ENCODE measurements around the gene RBM47. TPM values are rescaled to one million over a fixed set of nuclear protein-coding genes. Genes with fewer than 3 reads are reported as not detected.

RBM47 gene
- total RNA-seq: 105 TPM
- long read RNA-seq, full-length matches to known transcripts: 28 of 144 reads
- long read RNA-seq, partial matches to known transcripts: 32 of 144 reads
- long read RNA-seq, other reads (novel, unspliced or antisense): 84 of 144 reads

- Histone ChIP-seq H3K4me1 (peaks cover 13% of the 10 kb centered on the region), H3K27ac (peak within 1 kb of the TSS; percentile 93), H3K9me3 (no peaks in the 10 kb centered on the region), H3K36me3 (peaks cover 4% of the 10 kb centered on the region), H3K27me3 (no peaks in the 10 kb centered on the region), H3K4me3 (peak within 1 kb of the TSS; percentile 67)
- TF ChIP-seq, protein P1, sequence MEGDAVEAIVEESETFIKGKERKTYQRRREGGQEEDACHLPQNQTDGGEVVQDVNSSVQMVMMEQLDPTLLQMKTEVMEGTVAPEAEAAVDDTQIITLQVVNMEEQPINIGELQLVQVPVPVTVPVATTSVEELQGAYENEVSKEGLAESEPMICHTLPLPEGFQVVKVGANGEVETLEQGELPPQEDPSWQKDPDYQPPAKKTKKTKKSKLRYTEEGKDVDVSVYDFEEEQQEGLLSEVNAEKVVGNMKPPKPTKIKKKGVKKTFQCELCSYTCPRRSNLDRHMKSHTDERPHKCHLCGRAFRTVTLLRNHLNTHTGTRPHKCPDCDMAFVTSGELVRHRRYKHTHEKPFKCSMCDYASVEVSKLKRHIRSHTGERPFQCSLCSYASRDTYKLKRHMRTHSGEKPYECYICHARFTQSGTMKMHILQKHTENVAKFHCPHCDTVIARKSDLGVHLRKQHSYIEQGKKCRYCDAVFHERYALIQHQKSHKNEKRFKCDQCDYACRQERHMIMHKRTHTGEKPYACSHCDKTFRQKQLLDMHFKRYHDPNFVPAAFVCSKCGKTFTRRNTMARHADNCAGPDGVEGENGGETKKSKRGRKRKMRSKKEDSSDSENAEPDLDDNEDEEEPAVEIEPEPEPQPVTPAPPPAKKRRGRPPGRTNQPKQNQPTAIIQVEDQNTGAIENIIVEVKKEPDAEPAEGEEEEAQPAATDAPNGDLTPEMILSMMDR (IDR thresholded peaks at IDR 0.05): peak; percentile 19
- peak; percentile 94 for DNase-seq
- peak; percentile 93 for ATAC-seq
- intact Hi-C loops (cut with DNase I): no loop called here
These were observed at the start of gene RBM47 for GRCh38 chr4:40629401-40630334. TSS of gene RBM47 (minus strand) at chr4:40629864. CDS start at chr4:40438893, 190,971 bp downstream.

GRCh38 chr4:40678421-40678820 lies 48.8 kb upstream of the RBM47 start:
- intact Hi-C loops (cut with DNase I): no loop called here
- no peak for ATAC-seq
- no peak overlapping the region for H3K4me3 ChIP-seq
- no peaks in the 10 kb centered on the region for H3K27me3 ChIP-seq
- peaks cover 3% of the 10 kb centered on the region for H3K4me1 ChIP-seq
- TF ChIP-seq, protein P1 (IDR thresholded peaks at IDR 0.05): no peak
- DNase-seq: no peak
- H3K27ac ChIP-seq: no peak overlapping the region
- H3K36me3 ChIP-seq: no peaks in the 10 kb centered on the region
- H3K9me3 ChIP-seq: no peaks in the 10 kb centered on the region

DNA sequence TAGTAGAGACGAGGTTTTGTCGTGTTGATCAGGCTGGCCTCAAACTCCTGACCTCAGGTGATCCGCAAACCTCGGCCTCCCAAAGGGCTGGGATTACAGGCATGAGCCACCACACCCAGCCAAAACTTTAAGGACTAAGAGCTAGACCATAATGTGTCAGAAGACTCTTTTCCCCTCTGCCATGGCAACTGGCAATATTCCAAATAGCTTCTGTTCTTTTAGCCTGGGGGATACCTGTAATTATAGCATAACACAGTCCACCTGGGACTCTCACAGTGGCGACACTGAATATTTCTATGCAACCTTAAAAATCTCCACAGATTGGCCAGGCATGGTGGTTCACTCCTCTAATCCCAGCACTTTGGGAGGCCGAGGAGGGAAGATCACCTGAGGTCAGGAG lies 45.5 kb upstream of the RBM47 start:
- no peak for DNase-seq
- peaks cover 15% of the 10 kb centered on the region for H3K4me1 ChIP-seq
- intact Hi-C loops (cut with DNase I): no loop called here
- no peak overlapping the region for H3K27ac ChIP-seq
- H3K9me3 ChIP-seq: no peaks in the 10 kb centered on the region
- no peak for ATAC-seq
- TF ChIP-seq, protein P1 (IDR thresholded peaks at IDR 0.05): no peak
- H3K27me3 ChIP-seq: no peaks in the 10 kb centered on the region
- no peaks in the 10 kb centered on the region for H3K36me3 ChIP-seq
- no peak overlapping the region for H3K4me3 ChIP-seq

GRCh38 chr4:40672528-40673522 lies 43.2 kb upstream of the RBM47 start:
- Histone ChIP-seq H3K9me3 (no peaks in the 10 kb centered on the region), H3K27me3 (no peaks in the 10 kb centered on the region), H3K4me3 (no peak overlapping the region), H3K4me1 (peaks cover 15% of the 10 kb centered on the region), H3K27ac (peak overlapping the region; percentile 72), H3K36me3 (no peaks in the 10 kb centered on the region)
- DNase-seq (peak; percentile 68), ATAC-seq (peak; percentile 88)
- intact Hi-C loops (cut with DNase I): no loop called here
- TF ChIP-seq, protein P1 (IDR thresholded peaks at IDR 0.05): no peak

DNA sequence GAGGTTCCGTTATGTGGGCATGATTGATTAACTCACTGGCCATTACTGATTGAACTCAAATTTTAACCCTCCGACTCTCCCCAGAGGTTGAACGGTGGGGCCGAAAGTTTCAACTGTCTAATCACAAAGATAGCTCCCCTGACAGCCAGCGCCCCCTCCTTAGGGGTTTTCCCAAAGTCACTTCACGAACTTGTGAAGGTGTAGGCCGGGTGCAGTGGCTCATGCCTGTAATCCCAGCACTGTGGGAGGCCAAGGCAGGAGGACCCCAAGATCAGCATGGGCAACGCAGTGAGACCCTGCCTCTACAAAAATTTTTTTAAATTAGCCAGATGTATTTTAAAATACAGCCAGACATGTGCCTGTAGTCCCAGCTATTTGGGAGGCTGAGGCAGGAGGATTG lies 39.8 kb upstream of the RBM47 start:
- intact Hi-C loops (cut with DNase I): no loop called here
- H3K9me3 ChIP-seq: no peaks in the 10 kb centered on the region
- ATAC-seq (no peak), DNase-seq (no peak)
- no peaks in the 10 kb centered on the region for H3K27me3 ChIP-seq
- no peaks in the 10 kb centered on the region for H3K36me3 ChIP-seq
- no peak overlapping the region for H3K27ac ChIP-seq
- TF ChIP-seq, protein P1 (IDR thresholded peaks at IDR 0.05): no peak
- peaks cover 15% of the 10 kb centered on the region for H3K4me1 ChIP-seq
- H3K4me3 ChIP-seq: no peak overlapping the region

Measured in upper lobe of right lung (tissue), 1 donor.